Tibial artery (tissue), 4 donors: Measurements from ENCODE around the gene AMPH.
A peak's percentile ranks its signal among the peaks of the same experiment; 100 is the strongest.

ENCODE experiments used
- DNase-seq, 2 donors: peaks; one replicate each; pipeline ENCODE4 v3.0.0-alpha.2; 2019
- H3K27ac ChIP-seq, 2 donors: fragments of 200-600 bp; sonication (generic) in 1 of 2; 1 replicate in 1 of 2; 2 replicates in 1 of 2; pipeline ENCODE4 v1.5.1; 2018 to 2019; ENCODE audit warnings: mild to moderate bottlenecking in 1 of 2
- H3K27me3 ChIP-seq, 2 donors: fragments of 200-600 bp; sonication (generic) in 1 of 2; one replicate each; pipeline versions ENCODE4 v1.5.1 to v1.6.0; 2016 to 2019
- H3K36me3 ChIP-seq, 3 donors: fragments of 200-600 bp; sonication (generic) in 2 of 3; one replicate each; pipeline ENCODE4 v1.5.1; 2016 to 2019; ENCODE audit warnings: mild to moderate bottlenecking in 2 of 3
- H3K4me1 ChIP-seq, 4 donors: fragments of 200-600 bp; sonication (generic) in 2 of 4; 1 replicate in 3 of 4; 2 replicates in 1 of 4; pipeline ENCODE4 v1.5.1; 2016 to 2019
- H3K4me3 ChIP-seq, 2 donors: fragments of 200-600 bp; sonication (generic) in 1 of 2; 1 replicate in 1 of 2; 2 replicates in 1 of 2; pipeline ENCODE4 v1.5.1; 2018 to 2019; ENCODE audit warnings: mild to moderate bottlenecking in 2 of 2
- H3K9me3 ChIP-seq, 3 donors: fragments of 200-600 bp; sonication (generic) in 1 of 3; one replicate each; pipeline ENCODE4 v1.5.1; 2016 to 2019
- CTCF ChIP-seq, 2 experiments: fragments of 200-600 bp in 1 of 2; fragments of 450-650 bp in 1 of 2; IDR thresholded peaks; one replicate each; pipeline ENCODE4 v1.5.1; 2017 to 2019; ENCODE audit warnings: antibody characterized with exemption in 2 of 2, mild to moderate bottlenecking in 1 of 2, moderate library complexity in 1 of 2
- intact Hi-C: fragments of 100-400 bp; cut with DNase I; formaldehyde crosslinking; loops from one replicate; pipeline ENCODE4 v1.15.0; 2023; ENCODE audit warnings: low total_unique reads

Gene AMPH

GRCh38 chr7:38630720-38631673 lies at the start of gene AMPH:
TSS of gene AMPH (minus strand) at chr7:38631373. CDS start at chr7:38631351, 22 bp downstream.
- Histone ChIP-seq H3K9me3 (no peaks in the 10 kb centered on the region), H3K4me3 (peak within 1 kb of the TSS; percentile 55 to 67), H3K27ac (no peak within 1 kb of the TSS), H3K27me3 (peaks cover 0 to 8% of the 10 kb centered on the region in 2 donors), H3K36me3 (no peaks in the 10 kb centered on the region), H3K4me1 (peaks cover 0 to 22% (median 12%) of the 10 kb centered on the region in 4 donors)
- intact Hi-C loops: no loop called here
- peak in 1 of 2 donors; percentile 41 for DNase-seq
- TF ChIP-seq CTCF (IDR thresholded peaks at IDR 0.05): no peak

- Histone ChIP-seq H3K36me3 (no peaks in the 10 kb centered on the region), H3K27ac (no peak overlapping the region), H3K4me3 (no peak overlapping the region), H3K4me1 (no peaks in the 10 kb centered on the region), H3K9me3 (peaks cover 0 to 3% (median 0%) of the 10 kb centered on the region in 3 donors), H3K27me3 (no peaks in the 10 kb centered on the region)
- intact Hi-C loops: no loop called here
- TF ChIP-seq CTCF (IDR thresholded peaks at IDR 0.05): no peak
- DNase-seq: no peak
Measured at GRCh38 chr7:38679419-38679818, 48.2 kb upstream of the AMPH start.

GRCh38 chr7:38678698-38679054 lies 47.5 kb upstream of the AMPH start:
- no peak for DNase-seq
- TF ChIP-seq CTCF (IDR thresholded peaks at IDR 0.05): no peak
- H3K9me3 ChIP-seq: peaks cover 0 to 3% (median 0%) of the 10 kb centered on the region in 3 donors
- H3K36me3 ChIP-seq: no peaks in the 10 kb centered on the region
- H3K4me1 ChIP-seq: no peaks in the 10 kb centered on the region
- no peak overlapping the region for H3K4me3 ChIP-seq
- no peaks in the 10 kb centered on the region for H3K27me3 ChIP-seq
- intact Hi-C loops: no loop called here
- no peak overlapping the region for H3K27ac ChIP-seq

GRCh38 chr7:38677981-38678697 lies 47.0 kb upstream of the AMPH start:
- DNase-seq: no peak
- Histone ChIP-seq H3K9me3 (peaks cover 0 to 3% (median 0%) of the 10 kb centered on the region in 3 donors), H3K27me3 (no peaks in the 10 kb centered on the region), H3K27ac (no peak overlapping the region), H3K4me1 (no peaks in the 10 kb centered on the region), H3K36me3 (no peaks in the 10 kb centered on the region), H3K4me3 (no peak overlapping the region)
- no peak for TF ChIP-seq CTCF (IDR thresholded peaks at IDR 0.05)
- intact Hi-C loops: no loop called here

- Histone ChIP-seq H3K4me1 (no peaks in the 10 kb centered on the region), H3K4me3 (no peak overlapping the region), H3K27me3 (no peaks in the 10 kb centered on the region), H3K27ac (no peak overlapping the region), H3K9me3 (peaks cover 0 to 3% (median 0%) of the 10 kb centered on the region in 3 donors), H3K36me3 (no peaks in the 10 kb centered on the region)
- no peak for TF ChIP-seq CTCF (IDR thresholded peaks at IDR 0.05)
- intact Hi-C loops: no loop called here
- no peak for DNase-seq
Measured at GRCh38 chr7:38675494-38676106, 44.4 kb upstream of the AMPH start.
